ENCODE results near the gene C2CD2.

DNA sequence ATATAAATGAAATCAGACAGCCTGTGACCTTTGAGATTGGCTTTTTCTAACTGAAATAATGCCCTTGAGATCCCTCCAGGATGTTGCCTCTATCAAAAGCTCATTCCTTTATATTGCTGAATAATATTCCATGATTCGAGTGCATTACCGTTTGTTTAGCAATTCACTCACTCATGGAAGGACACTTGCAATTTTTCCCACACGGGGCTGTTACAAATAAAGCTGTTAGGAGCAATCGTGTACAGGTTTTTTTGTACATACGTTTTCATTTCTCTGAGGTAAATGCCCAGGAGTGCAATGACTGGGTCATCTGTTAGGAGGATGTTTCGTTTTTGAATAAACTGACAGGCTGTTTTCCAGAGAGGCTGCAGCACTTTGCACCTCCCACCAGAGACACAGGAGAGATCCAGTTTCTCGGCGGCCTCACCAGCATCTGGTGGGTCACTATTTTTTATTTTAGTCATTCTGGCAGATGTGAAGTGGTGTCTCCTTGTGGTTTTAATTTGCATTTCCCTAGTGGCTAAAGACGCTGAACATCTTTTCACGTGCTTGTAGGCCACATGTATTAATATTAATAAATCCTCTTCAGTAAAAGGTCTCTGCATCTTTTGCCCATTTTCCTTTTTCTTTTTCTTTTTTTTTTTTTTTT lies 85.6 kb downstream of the C2CD2 start:
- TF ChIP-seq, protein P1, sequence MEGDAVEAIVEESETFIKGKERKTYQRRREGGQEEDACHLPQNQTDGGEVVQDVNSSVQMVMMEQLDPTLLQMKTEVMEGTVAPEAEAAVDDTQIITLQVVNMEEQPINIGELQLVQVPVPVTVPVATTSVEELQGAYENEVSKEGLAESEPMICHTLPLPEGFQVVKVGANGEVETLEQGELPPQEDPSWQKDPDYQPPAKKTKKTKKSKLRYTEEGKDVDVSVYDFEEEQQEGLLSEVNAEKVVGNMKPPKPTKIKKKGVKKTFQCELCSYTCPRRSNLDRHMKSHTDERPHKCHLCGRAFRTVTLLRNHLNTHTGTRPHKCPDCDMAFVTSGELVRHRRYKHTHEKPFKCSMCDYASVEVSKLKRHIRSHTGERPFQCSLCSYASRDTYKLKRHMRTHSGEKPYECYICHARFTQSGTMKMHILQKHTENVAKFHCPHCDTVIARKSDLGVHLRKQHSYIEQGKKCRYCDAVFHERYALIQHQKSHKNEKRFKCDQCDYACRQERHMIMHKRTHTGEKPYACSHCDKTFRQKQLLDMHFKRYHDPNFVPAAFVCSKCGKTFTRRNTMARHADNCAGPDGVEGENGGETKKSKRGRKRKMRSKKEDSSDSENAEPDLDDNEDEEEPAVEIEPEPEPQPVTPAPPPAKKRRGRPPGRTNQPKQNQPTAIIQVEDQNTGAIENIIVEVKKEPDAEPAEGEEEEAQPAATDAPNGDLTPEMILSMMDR (IDR thresholded peaks at IDR 0.05) = no peak
- no peak for TF ChIP-seq POLR2A (IDR thresholded peaks at IDR 0.05)

All from right lobe of liver (tissue), 4 donors.